GM12891 (cell line): ENCODE measurements around the gene CMIP.
"Not testable (repeated sequence)": the region's sequence is repeated elsewhere in the genome, so short reads cannot be mapped to it uniquely, and the experiment has no call there.

Experiments
- DNase-seq: peaks from one replicate; pipeline ENCODE4 v3.0.0; 2011; ENCODE audit warnings: low spot score; ENCODE audit not compliant: insufficient read length
- FAIRE-seq: peaks from 2 replicates; lab custom pipeline; 2011; peaks lifted over from hg19 to GRCh38; lab: Jason Lieb, UNC
- PAX5 ChIP-seq: IDR thresholded peaks from 2 replicates; pipeline ENCODE4 v1.6.1; 2011; ENCODE audit warnings: low read length, moderate library complexity, mild to moderate bottlenecking; ENCODE audit not compliant: insufficient read depth, severe bottlenecking
- POLR2A ChIP-seq: IDR thresholded peaks from 2 replicates; pipeline ENCODE4 v1.6.1; 2011; ENCODE audit warnings: low read depth, low read length, control low read depth
- POLR2AphosphoS5 ChIP-seq: IDR thresholded peaks from 2 replicates; pipeline ENCODE4 v1.6.1; 2011; ENCODE audit warnings: low read depth, low read length, control low read depth
- POU2F2 ChIP-seq: IDR thresholded peaks from 2 replicates; pipeline ENCODE4 v1.6.1; 2011; ENCODE audit warnings: low read depth, mild to moderate bottlenecking, control low read depth, low read length, moderate library complexity
- SPI1 ChIP-seq: IDR thresholded peaks from 2 replicates; pipeline ENCODE4 v1.6.1; 2011; ENCODE audit warnings: low read depth, low read length, control low read depth
- TAF1 ChIP-seq: IDR thresholded peaks from 2 replicates; pipeline ENCODE4 v1.6.1; 2011; ENCODE audit warnings: low read depth, low read length, control low read depth

Gene CMIP

GRCh38 chr16:81680444-81681275 is 236.1 kb downstream of the CMIP start:
- TF ChIP-seq POLR2AphosphoS5 = no peak
- no peak for TF ChIP-seq TAF1
- TF ChIP-seq POLR2A = no peak
- DNase-seq (no peak), FAIRE-seq (no peak)

- FAIRE-seq (no peak), DNase-seq (no peak)
- TF ChIP-seq SPI1 (no peak), POLR2A (no peak), POLR2AphosphoS5 (no peak), PAX5 (no peak), TAF1 (no peak), POU2F2 (no peak)
Measured at GRCh38 chr16:81681311-81681710, 236.7 kb downstream of the CMIP start.

- FAIRE-seq (no peak), DNase-seq (no peak)
- TF ChIP-seq PAX5 (no peak), POU2F2 (no peak), TAF1 (no peak), POLR2AphosphoS5 (no peak), SPI1 (no peak), POLR2A (no peak)
Measured at GRCh38 chr16:81684242-81684837, 239.7 kb downstream of the CMIP start.

DNA sequence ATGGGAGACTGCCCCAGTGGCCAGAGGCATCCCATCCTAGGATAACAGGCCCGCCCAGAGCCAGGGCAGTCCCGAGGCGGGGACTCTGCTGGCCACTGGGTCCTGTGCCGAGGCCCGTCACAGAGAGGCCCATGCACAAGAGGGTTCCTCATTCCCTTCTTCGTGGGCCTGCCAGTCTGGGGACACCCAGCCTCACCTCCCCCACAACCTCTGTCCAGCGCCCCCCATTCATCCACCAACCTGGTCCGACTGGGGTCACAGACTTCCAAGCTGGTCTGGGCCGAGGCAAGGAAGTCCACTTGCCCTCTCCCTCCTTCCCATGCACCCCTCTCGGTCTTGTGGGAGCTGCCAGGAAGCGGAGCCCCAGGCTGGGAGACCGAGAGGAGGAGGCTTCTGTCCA is 240.3 kb downstream of the CMIP start:
- no peak for FAIRE-seq

GRCh38 chr16:81686391-81687130 is 242.0 kb downstream of the CMIP start:
- TF ChIP-seq POLR2A = no peak
- no peak for TF ChIP-seq SPI1
- TF ChIP-seq POLR2AphosphoS5 = no peak
- no peak for TF ChIP-seq PAX5
- no peak for TF ChIP-seq TAF1
- no peak for TF ChIP-seq POU2F2
- no peak for DNase-seq
- FAIRE-seq = no peak

More for the DNA sequence above, 240.3 kb downstream of the CMIP start:
- no peak for TF ChIP-seq PAX5
- no peak for TF ChIP-seq SPI1
- TF ChIP-seq POU2F2 = no peak
- TF ChIP-seq POLR2AphosphoS5 = no peak
- no peak for TF ChIP-seq TAF1
- no peak for TF ChIP-seq POLR2A
- DNase-seq = no peak

- FAIRE-seq (no peak), DNase-seq (no peak)
- no peak for TF ChIP-seq SPI1
- no peak for TF ChIP-seq POLR2A
- TF ChIP-seq POU2F2 = no peak
- no peak for TF ChIP-seq POLR2AphosphoS5
- TF ChIP-seq TAF1 = no peak
- no peak for TF ChIP-seq PAX5
Measured at GRCh38 chr16:81687131-81687456, 242.5 kb downstream of the CMIP start.

- DNase-seq = no peak
- FAIRE-seq = no peak
- TF ChIP-seq POLR2AphosphoS5 (no peak), PAX5 (no peak)
Measured at GRCh38 chr16:81688182-81688581, 243.6 kb downstream of the CMIP start.

- not testable (repeated sequence) for FAIRE-seq, DNase-seq
Measured at GRCh38 chr16:81688839-81689238, 244.2 kb downstream of the CMIP start.

DNA sequence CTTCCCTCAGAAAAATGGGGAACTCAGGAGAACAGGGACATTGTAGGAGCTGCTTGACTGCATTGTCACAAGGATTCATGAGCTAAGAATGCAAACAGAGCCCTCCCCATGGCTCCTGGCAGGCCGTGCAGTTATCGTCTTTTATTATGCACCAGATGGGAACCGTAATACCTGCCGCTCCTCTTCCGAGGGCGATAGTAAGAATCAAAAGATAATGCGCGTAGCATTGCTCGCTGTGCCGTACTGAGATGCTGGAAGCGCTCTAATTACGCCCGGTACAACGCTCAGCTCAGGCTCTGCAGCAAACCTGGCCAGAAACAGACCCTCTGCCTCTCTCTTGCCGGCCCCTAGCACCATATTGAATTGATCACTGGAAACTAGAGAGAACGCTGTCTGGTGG is 247.4 kb downstream of the CMIP start:
- DNase-seq (no peak), FAIRE-seq (no peak)
- TF ChIP-seq POLR2AphosphoS5 (no peak), POLR2A (no peak), PAX5 (no peak), POU2F2 (no peak), TAF1 (no peak), SPI1 (no peak)
